HepG2 (cell line): Measurements from ENCODE around the gene SERTM1. TPM values are rescaled to one million over a fixed set of nuclear protein-coding genes. Genes with fewer than 3 reads are reported as not detected.

Source experiments
- ATAC-seq: fragments of 200-7000 bp; cut with Tn5 transposase; 3 replicates; pipeline ENCODE4 v1.9.1; 2020; ENCODE audit warnings: mild to moderate bottlenecking, moderate library complexity
- BruUV-seq: library from RNA; stranded (reverse); fragments of 400-500 nt; replicated peaks from 2 replicates; lab custom pipeline; 2021; lab: Mats Ljungman, UMichigan
- CTCF ChIA-PET: fragments of 300-600 bp; formaldehyde crosslinking; extraction: SDS; loops from one replicate; lab custom pipeline; 2021; ENCODE audit warnings: low total read pairs, inconsistent platforms, low intra/inter-chr PET ratio; lab: Yijun Ruan, JAX
- POLR2A ChIA-PET: fragments of 350-600 bp; sonication (Branson Sonifier 250); formaldehyde crosslinking; loops from one replicate; lab custom pipeline; 2020; ENCODE audit warnings: antibody characterized with exemption, inconsistent platforms; lab: Yijun Ruan, JAX
- DNase-seq: peaks from one replicate; pipeline ENCODE4 v3.0.0-alpha.2; 2015; ENCODE audit warnings: low spot score
- FAIRE-seq: peaks from 3 replicates; lab custom pipeline; 2011; peaks lifted over from hg19 to GRCh38; lab: Jason Lieb, UNC
- H2AFZ ChIP-seq: one replicate; pipeline ENCODE4 v1.6.1; 2011; ENCODE audit warnings: low read length, inconsistent platforms
- H3K27ac ChIP-seq: fragments of 300-600 bp; 3 replicates; pipeline ENCODE4 v1.8.0; 2011; ENCODE audit warnings: mixed run types, mild to moderate bottlenecking, mixed read lengths, low read length, inconsistent platforms; ENCODE audit not compliant: insufficient read depth; ENCODE audit errors: extremely low read length
- H3K27me3 ChIP-seq, 2 experiments: fragments of 200-600 bp in 1 of 2; 2 replicates in 1 of 2; 3 replicates in 1 of 2; pipeline versions ENCODE4 v1.6.0 to v1.8.0; 2011; ENCODE audit warnings: low read length in 2 of 2, mild to moderate bottlenecking in 2 of 2, moderate library complexity in 2 of 2, inconsistent platforms in 1 of 2; ENCODE audit not compliant: insufficient read depth in 2 of 2, control insufficient read depth in 1 of 2
- H3K36me3 ChIP-seq, 2 experiments: fragments of 200-600 bp in 1 of 2; replicated peaks in 1 of 2; 2 replicates in 1 of 2; 3 replicates in 1 of 2; pipeline versions ENCODE4 v1.5.1 to v1.8.0; 2011; ENCODE audit warnings: low read length in 2 of 2, inconsistent platforms in 1 of 2; ENCODE audit not compliant: insufficient read depth in 2 of 2, control insufficient read depth in 1 of 2
- H3K4me1 ChIP-seq: 2 replicates; pipeline ENCODE4 v1.5.1; 2012; ENCODE audit warnings: low read length, inconsistent platforms; ENCODE audit not compliant: insufficient read depth
- H3K4me2 ChIP-seq: 2 replicates; pipeline ENCODE4 v1.6.0; 2011; ENCODE audit warnings: low read depth, low read length, inconsistent platforms
- H3K4me3 ChIP-seq, 3 experiments: fragments of 200-600 bp in 1 of 3; sonication (generic), shearing (Covaris generic) in 1 of 3; replicated peaks in 1 of 3; 2 replicates each; pipeline ENCODE4 v1.5.1; 2011 to 2016; ENCODE audit warnings: low read length in 3 of 3, inconsistent platforms in 2 of 3, low read depth in 2 of 3, mild to moderate bottlenecking in 2 of 3, control low read depth in 1 of 3, mixed read lengths in 1 of 3; ENCODE audit not compliant: insufficient read depth in 1 of 3
- H3K79me2 ChIP-seq: one replicate; pipeline ENCODE4 v1.6.1; 2011; ENCODE audit warnings: low read length, inconsistent platforms; ENCODE audit not compliant: insufficient read depth
- H3K9ac ChIP-seq: 2 replicates; pipeline ENCODE4 v1.6.0; 2011; ENCODE audit warnings: mild to moderate bottlenecking, low read depth, low read length, inconsistent platforms; ENCODE audit not compliant: insufficient read depth
- H3K9me3 ChIP-seq: 2 replicates; pipeline ENCODE4 v1.5.1; 2012; ENCODE audit warnings: mild to moderate bottlenecking, low read length
- H4K20me1 ChIP-seq: 2 replicates; pipeline ENCODE4 v1.6.0; 2011; ENCODE audit warnings: inconsistent platforms, mild to moderate bottlenecking, low read length, moderate library complexity; ENCODE audit not compliant: insufficient read depth
- BATF2 ChIP-seq: sonication (generic); formaldehyde crosslinking; IDR thresholded peaks from 2 replicates; pipeline ENCODE4 v1.8.0; 2022; ENCODE audit warnings: mild to moderate bottlenecking, missing genetic modification reagents, moderate library complexity
- EP300 ChIP-seq, 3 experiments: sonication (generic) in 1 of 3; formaldehyde crosslinking in 1 of 3; IDR thresholded peaks; 2 replicates each; pipeline versions ENCODE4 v1.5.1 to v1.6.1; 2011 to 2020; ENCODE audit warnings: low read depth in 2 of 3, low read length in 2 of 3, borderline replicate concordance in 1 of 3, improper control_type of control experiment in 1 of 3, mild to moderate bottlenecking in 1 of 3, missing genetic modification reagents in 1 of 3, moderate library complexity in 1 of 3
- ERF ChIP-seq: IDR thresholded peaks from 2 replicates; pipeline ENCODE4 v1.6.1; 2018; ENCODE audit warnings: missing biosample characterization, missing genetic modification reagents
- HDAC1 ChIP-seq: sonication (generic); formaldehyde crosslinking; IDR thresholded peaks from 2 replicates; pipeline ENCODE4 v1.5.1; 2020; ENCODE audit warnings: mild to moderate bottlenecking, missing genetic modification reagents
- IKZF1 ChIP-seq: fragments of 450-650 bp; IDR thresholded peaks from 2 replicates; pipeline ENCODE4 v1.7.1; 2016
- RFXANK ChIP-seq: IDR thresholded peaks from 2 replicates; pipeline ENCODE4 v1.6.1; 2016
- ZSCAN20 ChIP-seq: sonication (generic); formaldehyde crosslinking; IDR thresholded peaks from 2 replicates; pipeline ENCODE4 v1.4.0; 2020; ENCODE audit warnings: missing genetic modification reagents, mild to moderate bottlenecking, borderline replicate concordance
- WGBS: methylation state at CpG from one replicate; pipeline ENCODE4 v1.1.6; 2017; ENCODE audit warnings: low lambda C conversion rate; 5-methylcytosine and 5-hydroxymethylcytosine counted together
- in situ Hi-C: cut with HindIII; loops from 2 replicates; pipeline ENCODE4 v1.10.0; 2017; ENCODE audit warnings: low pct_unique_long_range_greater_than_20kb; ENCODE audit not compliant: extremely low pct_ligation_motif_present
- intact Hi-C: fragments of 100-400 bp; cut with micrococcal nuclease; formaldehyde crosslinking; loops from one replicate; pipeline ENCODE4 v1.10.0; 2022; ENCODE audit not compliant: unreplicated experiment
- polyA plus RNA-seq, 8 experiments: library from polyadenylated mRNA; depleted of rRNA in 3 of 8; stranded (reverse) in 7 of 8; unstranded in 1 of 8; fragments of >200 nt; fragmentation: Illumina TruSeq in 4 of 8; extraction: Trizol in 4 of 8; gene quantifications; 2 replicates each; pipeline versions ENCODE4 v1.2.1 to v1.2.3, GENCODE V29; 2011 to 2016; ENCODE audit warnings: low read depth in 4 of 8, missing spikeins in 1 of 8, mixed read lengths in 1 of 8; ENCODE audit not compliant: insufficient read depth in 1 of 8
- total RNA-seq, 5 experiments: library from RNA; depleted of rRNA; stranded (reverse); fragments of >200 nt; fragmentation: Illumina TruSeq; extraction: Trizol; gene quantifications; 2 replicates each; pipeline ENCODE4 v1.2.3, GENCODE V29; 2016; ENCODE audit warnings: low read depth in 1 of 5

SERTM1 gene
- total and polyA plus RNA-seq, 2 of the 13 experiments (the other 11 are each of a cell fraction or from before 2014, with no cell fraction given) = not detected

GRCh38 chr13:36712290-36712689 lies 38.5 kb downstream of the SERTM1 start:
- CTCF ChIA-PET = no interaction called here
- DNase-seq = no peak
- H3K4me1 ChIP-seq = no peaks in the 10 kb centered on the region
- H3K9ac ChIP-seq = no peak overlapping the region
- no peaks in the 10 kb centered on the region for H4K20me1 ChIP-seq
- intact Hi-C loops (no loop called here), in situ Hi-C loops (no loop called here)
- TF ChIP-seq HDAC1 (CRISPR knock-in tag) (no peak), IKZF1 (no peak), EP300 (IDR thresholded peaks at IDR 0.05; ENCODE audit: low read depth in 2 of 2, low read length in 2 of 2) (no peak), EP300 (CRISPR knock-in tag; IDR thresholded peaks at IDR 0.05; ENCODE audit: borderline replicate concordance) (no peak), RFXANK (no peak), ZSCAN20 (no peak)
- no peaks in the 10 kb centered on the region for H3K9me3 ChIP-seq
- no peak overlapping the region for H3K4me3 ChIP-seq
- H2AFZ ChIP-seq = no peak overlapping the region
- no peaks in the 10 kb centered on the region for H3K36me3 ChIP-seq
- no peak for ATAC-seq
- 0% methylated on average over 3 of the region's 3 CpGs for WGBS
- peaks cover 0 to 9% of the 10 kb centered on the region in 2 experiments; a peak in 1 of 5 replicates for H3K27me3 ChIP-seq
- no TSS peak for BruUV-seq
- no peaks in the 10 kb centered on the region for H3K79me2 ChIP-seq
- no peak overlapping the region for H3K4me2 ChIP-seq
- POLR2A ChIA-PET = no interaction called here
- no peak overlapping the region for H3K27ac ChIP-seq
- FAIRE-seq = no peak

GRCh38 chr13:36712770-36713169 lies 39.0 kb downstream of the SERTM1 start:
- no peak overlapping the region for H3K4me2 ChIP-seq
- in situ Hi-C loops (no loop called here), intact Hi-C loops (no loop called here)
- no peaks in the 10 kb centered on the region for H3K4me1 ChIP-seq
- no peak overlapping the region for H3K27ac ChIP-seq
- POLR2A ChIA-PET = no interaction called here
- BruUV-seq = no TSS peak
- no peak overlapping the region for H2AFZ ChIP-seq
- CTCF ChIA-PET = no interaction called here
- H3K9ac ChIP-seq = no peak overlapping the region
- no peak overlapping the region for H3K4me3 ChIP-seq
- H3K79me2 ChIP-seq = no peaks in the 10 kb centered on the region
- ATAC-seq = no peak
- no peak for FAIRE-seq
- no peak for DNase-seq
- no peaks in the 10 kb centered on the region for H3K36me3 ChIP-seq
- H3K27me3 ChIP-seq = peaks cover 0 to 9% of the 10 kb centered on the region in 2 experiments; a peak in 1 of 5 replicates
- 45% methylated on average over 5 of the region's 5 CpGs for WGBS
- no peaks in the 10 kb centered on the region for H4K20me1 ChIP-seq
- H3K9me3 ChIP-seq = no peaks in the 10 kb centered on the region
- no peak for TF ChIP-seq BATF2 (CRISPR knock-in tag)
- TF ChIP-seq ERF (CRISPR knock-in tag) = no peak
- TF ChIP-seq, all 625 proteins: peak for 0
